Measurements from ENCODE around the gene ATP5MK.

The ATP5MK gene

GRCh38 chr10:103395754-103396066, 565 bp downstream of the ATP5MK start:
- TF ChIP-seq CTCF (IDR thresholded peaks at IDR 0.05; ENCODE audit: insufficient read depth, low read length, poor library complexity, severe bottlenecking), result no peak
- no peaks in the 10 kb centered on the region for H3K27me3 ChIP-seq (replicated peaks; ENCODE audit: control insufficient read depth, insufficient read depth, low read length)
- DNase-seq (ENCODE audit: extremely low read depth, insufficient read length), result no peak
- peak overlapping the region; percentile 84 for H3K4me3 ChIP-seq (replicated peaks; ENCODE audit: low read depth, low read length)
- peaks cover 7% of the 10 kb centered on the region for H3K36me3 ChIP-seq (ENCODE audit: control insufficient read depth, insufficient read depth, low read length)

- Histone ChIP-seq H3K27me3 (replicated peaks; ENCODE audit: control insufficient read depth, insufficient read depth, low read length) (no peaks in the 10 kb centered on the region), H3K36me3 (ENCODE audit: control insufficient read depth, insufficient read depth, low read length) (peaks cover 7% of the 10 kb centered on the region), H3K4me3 (replicated peaks; ENCODE audit: low read depth, low read length) (no peak overlapping the region)
- no peak for TF ChIP-seq CTCF (IDR thresholded peaks at IDR 0.05; ENCODE audit: insufficient read depth, low read length, poor library complexity, severe bottlenecking)
- peak; percentile 19 for DNase-seq (ENCODE audit: extremely low read depth, insufficient read length)
Measured at GRCh38 chr10:103394180-103394579, 2.1 kb downstream of the ATP5MK start.

GRCh38 chr10:103382769-103383168, 13.5 kb downstream of the ATP5MK start:
- peak; percentile 25 for DNase-seq (ENCODE audit: extremely low read depth, insufficient read length)
- peaks cover 3% of the 10 kb centered on the region for H3K36me3 ChIP-seq (ENCODE audit: control insufficient read depth, insufficient read depth, low read length)
- TF ChIP-seq CTCF (IDR thresholded peaks at IDR 0.05; ENCODE audit: insufficient read depth, low read length, poor library complexity, severe bottlenecking), result no peak
- H3K4me3 ChIP-seq (replicated peaks; ENCODE audit: low read depth, low read length), result no peak overlapping the region
- no peaks in the 10 kb centered on the region for H3K27me3 ChIP-seq (replicated peaks; ENCODE audit: control insufficient read depth, insufficient read depth, low read length)

GRCh38 chr10:103374263-103374662, 22.0 kb downstream of the ATP5MK start:
- no peak for TF ChIP-seq CTCF (IDR thresholded peaks at IDR 0.05; ENCODE audit: insufficient read depth, low read length, poor library complexity, severe bottlenecking)
- H3K4me3 ChIP-seq (replicated peaks; ENCODE audit: low read depth, low read length), result no peak overlapping the region
- no peak for DNase-seq (ENCODE audit: extremely low read depth, insufficient read length)
- H3K36me3 ChIP-seq (ENCODE audit: control insufficient read depth, insufficient read depth, low read length), result peaks cover 5% of the 10 kb centered on the region
- no peaks in the 10 kb centered on the region for H3K27me3 ChIP-seq (replicated peaks; ENCODE audit: control insufficient read depth, insufficient read depth, low read length)

GRCh38 chr10:103373544-103373943, 22.7 kb downstream of the ATP5MK start:
- H3K27me3 ChIP-seq (replicated peaks; ENCODE audit: control insufficient read depth, insufficient read depth, low read length), result no peaks in the 10 kb centered on the region
- no peak for TF ChIP-seq CTCF (IDR thresholded peaks at IDR 0.05; ENCODE audit: insufficient read depth, low read length, poor library complexity, severe bottlenecking)
- peaks cover 5% of the 10 kb centered on the region for H3K36me3 ChIP-seq (ENCODE audit: control insufficient read depth, insufficient read depth, low read length)
- H3K4me3 ChIP-seq (replicated peaks; ENCODE audit: low read depth, low read length), result no peak overlapping the region
- no peak for DNase-seq (ENCODE audit: extremely low read depth, insufficient read length)

- Histone ChIP-seq H3K4me3 (replicated peaks; ENCODE audit: low read depth, low read length) (peak within 1 kb of the TSS; percentile 78), H3K36me3 (ENCODE audit: control insufficient read depth, insufficient read depth, low read length) (no peaks in the 10 kb centered on the region), H3K27me3 (replicated peaks; ENCODE audit: control insufficient read depth, insufficient read depth, low read length) (no peaks in the 10 kb centered on the region)
- TF ChIP-seq CTCF (IDR thresholded peaks at IDR 0.05; ENCODE audit: insufficient read depth, low read length, poor library complexity, severe bottlenecking), result no peak
- DNase-seq (ENCODE audit: extremely low read depth, insufficient read length), result peak; percentile 93
Measured at GRCh38 chr10:103367782-103368518, 28.3 kb downstream of the ATP5MK start, which contains the start of gene TAF5. Gene TAF5, plus strand, starts transcription at chr10:103367976. Its CDS starts 14 bp downstream, at chr10:103367990.

Measured in GM06990 (cell line).